Activated naive CD4-positive, alpha-beta T cell treated with Interleukin-2 at 50 U/mL for 16 hours (primary cell): ENCODE results near the gene IFT122.
"Not testable (repeated sequence)": the region's sequence is repeated elsewhere in the genome, so short reads cannot be mapped to it uniquely, and the experiment has no call there.

Experiments
- DNase-seq: peaks from one replicate; pipeline ENCODE4 v3.0.0-alpha.2; 2020

Gene IFT122, protein sequence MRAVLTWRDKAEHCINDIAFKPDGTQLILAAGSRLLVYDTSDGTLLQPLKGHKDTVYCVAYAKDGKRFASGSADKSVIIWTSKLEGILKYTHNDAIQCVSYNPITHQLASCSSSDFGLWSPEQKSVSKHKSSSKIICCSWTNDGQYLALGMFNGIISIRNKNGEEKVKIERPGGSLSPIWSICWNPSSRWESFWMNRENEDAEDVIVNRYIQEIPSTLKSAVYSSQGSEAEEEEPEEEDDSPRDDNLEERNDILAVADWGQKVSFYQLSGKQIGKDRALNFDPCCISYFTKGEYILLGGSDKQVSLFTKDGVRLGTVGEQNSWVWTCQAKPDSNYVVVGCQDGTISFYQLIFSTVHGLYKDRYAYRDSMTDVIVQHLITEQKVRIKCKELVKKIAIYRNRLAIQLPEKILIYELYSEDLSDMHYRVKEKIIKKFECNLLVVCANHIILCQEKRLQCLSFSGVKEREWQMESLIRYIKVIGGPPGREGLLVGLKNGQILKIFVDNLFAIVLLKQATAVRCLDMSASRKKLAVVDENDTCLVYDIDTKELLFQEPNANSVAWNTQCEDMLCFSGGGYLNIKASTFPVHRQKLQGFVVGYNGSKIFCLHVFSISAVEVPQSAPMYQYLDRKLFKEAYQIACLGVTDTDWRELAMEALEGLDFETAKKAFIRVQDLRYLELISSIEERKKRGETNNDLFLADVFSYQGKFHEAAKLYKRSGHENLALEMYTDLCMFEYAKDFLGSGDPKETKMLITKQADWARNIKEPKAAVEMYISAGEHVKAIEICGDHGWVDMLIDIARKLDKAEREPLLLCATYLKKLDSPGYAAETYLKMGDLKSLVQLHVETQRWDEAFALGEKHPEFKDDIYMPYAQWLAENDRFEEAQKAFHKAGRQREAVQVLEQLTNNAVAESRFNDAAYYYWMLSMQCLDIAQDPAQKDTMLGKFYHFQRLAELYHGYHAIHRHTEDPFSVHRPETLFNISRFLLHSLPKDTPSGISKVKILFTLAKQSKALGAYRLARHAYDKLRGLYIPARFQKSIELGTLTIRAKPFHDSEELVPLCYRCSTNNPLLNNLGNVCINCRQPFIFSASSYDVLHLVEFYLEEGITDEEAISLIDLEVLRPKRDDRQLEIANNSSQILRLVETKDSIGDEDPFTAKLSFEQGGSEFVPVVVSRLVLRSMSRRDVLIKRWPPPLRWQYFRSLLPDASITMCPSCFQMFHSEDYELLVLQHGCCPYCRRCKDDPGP

DNA sequence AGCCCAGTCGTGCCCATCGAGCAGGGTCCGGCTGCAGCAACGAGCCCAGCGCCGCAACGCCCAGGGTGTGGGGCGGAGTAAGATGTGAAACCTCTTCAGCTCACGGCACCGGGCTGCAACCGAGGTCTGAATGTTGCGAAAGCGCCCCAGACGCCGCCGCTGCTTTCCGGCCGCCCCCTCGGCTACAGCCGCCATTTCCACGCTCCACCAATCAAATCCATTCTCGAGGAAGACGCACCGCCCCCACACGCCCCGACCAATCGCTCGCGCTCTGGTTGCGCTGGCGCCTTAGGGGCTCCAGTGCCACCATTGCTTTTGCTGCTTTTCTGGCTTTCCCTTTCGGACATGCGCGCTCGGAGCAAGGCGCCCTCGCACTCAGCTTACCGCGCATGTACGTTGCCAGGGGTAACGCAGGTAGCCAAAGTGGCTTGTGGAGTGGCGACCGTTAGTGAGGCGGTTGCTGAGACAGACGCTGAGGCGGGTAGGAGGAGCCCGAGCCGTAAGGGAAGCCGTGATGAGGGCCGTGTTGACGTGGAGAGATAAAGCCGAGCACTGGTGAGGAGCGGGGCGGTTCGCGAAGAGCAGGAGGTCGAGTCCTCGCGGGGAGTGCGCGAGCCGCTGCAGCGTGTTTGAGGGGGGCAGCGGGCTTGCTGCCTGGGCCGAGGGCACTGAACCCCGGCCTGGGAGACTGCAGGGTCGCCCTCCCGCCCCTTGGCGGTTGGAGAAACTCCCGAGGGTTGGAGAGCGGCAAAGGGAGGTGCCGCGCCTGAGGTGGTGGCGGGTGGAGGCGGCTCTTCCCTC, at the start of gene IFT122, which contains the start of gene MBD4:
Gene IFT122, plus strand, starts transcription at position 408 of the 801 bp plus-strand sequence. Its CDS starts 107 bp downstream, at position 515.
Gene MBD4, minus strand, starts transcription at position 132 of the 801 bp plus-strand sequence. Its CDS starts 115 bp downstream, at position 17.
- peak; percentile 99 for DNase-seq

DNA sequence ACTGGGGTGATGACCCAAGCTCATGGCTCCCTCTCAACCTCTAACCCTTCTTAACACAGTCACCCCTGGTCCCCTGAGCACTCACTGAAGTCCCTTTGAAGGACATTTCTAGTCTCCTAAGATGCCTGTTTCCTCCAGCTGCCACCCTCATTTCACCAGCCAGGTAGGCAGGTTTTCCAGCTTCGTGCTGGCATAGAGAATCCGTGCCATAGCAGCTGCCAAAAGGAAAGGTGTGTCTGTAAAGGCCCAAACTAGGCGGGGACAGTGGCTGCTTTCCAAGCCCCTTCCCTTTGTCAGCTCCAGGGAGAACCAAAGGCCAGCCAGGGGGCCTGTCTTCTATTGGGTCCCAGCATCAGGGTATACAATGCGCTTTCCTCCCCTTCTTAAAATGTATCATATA, 48.4 kb upstream of the IFT122 start:
- not testable (repeated sequence) for DNase-seq

DNA sequence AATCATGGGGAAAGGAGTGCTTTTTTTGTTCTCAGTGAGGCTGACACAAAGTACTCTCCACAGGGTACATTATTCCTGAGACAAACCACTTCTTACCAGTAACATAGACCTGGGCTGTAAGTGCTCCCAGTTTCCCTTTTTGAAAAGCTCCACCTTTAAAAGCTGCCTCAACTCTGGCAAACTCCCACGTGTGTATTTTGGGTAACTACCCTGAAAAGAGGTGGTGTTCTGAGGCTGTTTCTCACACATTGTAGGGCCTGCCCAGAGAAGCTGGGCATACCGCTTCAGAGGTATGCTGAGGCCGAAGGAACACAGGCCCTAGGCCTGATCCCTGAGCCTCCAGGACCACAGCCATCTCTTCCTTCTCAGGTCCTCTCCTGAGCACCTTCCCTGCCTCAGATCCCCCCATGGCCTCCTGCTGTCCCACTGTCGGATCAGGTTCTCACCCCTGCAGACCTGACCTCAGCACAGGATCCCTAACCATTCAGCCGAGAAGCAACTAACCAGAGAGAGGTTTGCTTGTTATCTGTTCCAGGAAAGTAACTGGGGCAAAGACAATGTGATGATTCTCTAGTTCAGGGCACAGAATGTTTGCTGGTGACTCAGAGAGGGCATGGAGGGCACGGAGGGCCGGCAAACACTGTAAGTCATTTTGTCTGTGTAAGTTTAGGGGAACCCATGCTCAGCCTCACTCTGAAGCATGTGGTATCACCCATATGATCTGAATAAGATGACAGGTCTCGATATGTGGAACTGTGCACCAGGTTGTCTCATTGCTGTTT, 47.7 kb upstream of the IFT122 start:
- DNase-seq = not testable (repeated sequence)

DNA sequence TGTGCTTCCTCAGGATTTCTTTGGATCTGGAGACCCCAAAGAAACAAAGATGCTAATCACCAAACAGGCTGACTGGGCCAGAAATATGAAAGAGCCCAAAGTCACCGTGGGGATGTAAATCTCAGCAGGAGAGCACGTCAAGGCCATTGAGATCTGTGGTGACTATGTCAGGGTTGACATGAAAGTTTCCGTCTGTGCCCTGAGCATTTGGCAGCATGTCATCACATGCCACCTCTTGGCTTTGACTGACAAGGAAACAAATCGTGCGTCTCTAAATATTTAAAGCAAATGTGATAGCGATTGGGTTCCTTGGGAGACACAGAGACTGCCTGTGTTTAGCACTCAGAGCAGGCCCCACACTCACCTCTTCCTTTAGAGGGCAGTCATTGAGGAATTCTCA, 46.8 kb upstream of the IFT122 start:
- DNase-seq = no peak

DNA sequence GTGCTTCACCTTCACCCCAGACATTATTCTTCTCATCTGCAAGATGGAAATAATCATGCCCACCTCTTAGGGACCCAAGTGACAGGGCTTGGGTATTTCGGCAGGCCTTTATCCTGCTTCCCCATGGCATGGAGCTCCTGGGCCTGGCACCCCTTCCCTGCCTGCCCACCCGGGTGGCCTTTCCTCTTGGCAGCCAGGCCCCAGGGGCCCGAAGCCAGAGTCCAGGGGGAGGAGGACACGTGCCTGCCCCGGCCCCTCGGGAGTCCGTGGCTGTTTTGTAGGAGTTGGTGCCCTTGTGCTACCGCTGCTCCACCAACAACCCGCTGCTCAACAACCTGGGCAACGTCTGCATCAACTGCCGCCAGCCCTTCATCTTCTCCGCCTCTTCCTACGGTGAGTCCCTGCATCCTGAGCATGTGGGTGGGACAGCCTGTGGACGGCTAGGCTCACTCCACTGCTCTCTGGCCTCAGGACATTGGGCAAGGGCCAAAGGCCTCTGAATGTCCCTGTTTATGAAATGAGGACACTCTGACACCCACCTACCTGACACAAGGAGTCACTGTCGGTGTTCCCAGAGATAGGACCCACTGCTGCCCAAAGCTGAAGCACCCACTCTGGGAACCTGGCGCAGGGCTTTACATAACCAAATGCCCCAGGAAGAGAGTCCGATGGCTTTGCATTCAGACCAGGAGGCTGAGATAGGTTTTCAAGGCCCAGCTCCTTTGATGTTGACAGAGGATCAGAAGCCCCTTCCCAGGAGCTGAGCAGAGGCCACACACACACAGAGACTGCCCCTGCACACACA, 46.1 kb upstream of the IFT122 start:
- DNase-seq = not testable (repeated sequence)

DNA sequence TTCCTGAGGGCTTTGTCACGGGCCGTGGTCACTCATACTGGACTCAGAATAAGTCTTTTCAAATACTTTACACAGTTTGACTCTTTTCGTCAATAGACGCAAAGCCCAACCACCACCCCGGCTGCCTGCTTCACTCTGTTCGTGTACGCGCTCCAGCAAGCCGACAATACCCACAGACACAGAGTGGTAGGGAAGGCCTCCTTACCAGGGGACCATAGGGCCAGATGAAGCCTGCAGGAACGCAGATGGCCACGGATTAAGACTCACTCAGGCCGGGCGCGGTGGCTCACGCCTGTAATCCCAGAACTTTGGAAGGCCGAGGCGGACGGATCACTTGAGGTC, 41.2 kb upstream of the IFT122 start:
- peak; percentile 10 for DNase-seq

DNA sequence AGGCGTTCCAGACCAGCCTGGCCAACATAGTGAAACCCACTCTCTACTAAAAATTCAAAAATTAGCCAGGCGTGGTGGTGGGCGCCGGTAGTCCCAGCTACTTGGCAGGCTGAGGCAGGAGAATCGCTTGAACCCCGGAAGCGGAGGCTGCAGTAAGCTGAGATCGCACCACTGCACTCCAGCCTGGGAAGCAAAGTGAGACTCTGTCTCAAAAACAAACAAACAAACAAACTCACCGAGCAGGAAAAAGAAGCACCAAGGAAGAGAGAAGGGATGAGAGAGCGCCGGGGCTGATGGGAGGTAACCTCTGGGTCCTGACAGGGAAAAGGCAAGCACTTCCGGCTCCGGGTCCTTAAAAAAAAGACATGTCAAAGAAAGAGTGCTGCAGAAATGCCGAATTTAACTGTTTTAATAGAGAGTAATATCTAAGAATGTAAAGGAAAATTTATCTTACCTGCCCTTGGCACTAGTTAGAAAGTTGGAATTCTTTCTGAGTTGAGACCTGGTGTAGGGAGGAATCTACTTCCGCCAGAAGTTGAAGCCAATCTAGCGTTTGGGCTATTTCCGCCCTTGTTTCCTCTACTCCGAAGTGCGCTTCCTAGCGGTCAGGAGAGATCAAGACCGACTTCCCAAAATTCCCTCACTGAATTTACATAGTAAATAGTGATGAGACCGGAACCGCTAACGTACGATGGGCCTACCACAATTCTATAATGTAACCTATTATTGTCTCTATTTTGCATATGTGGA, 40.7 kb upstream of the IFT122 start:
- DNase-seq = peak; percentile 76

DNA sequence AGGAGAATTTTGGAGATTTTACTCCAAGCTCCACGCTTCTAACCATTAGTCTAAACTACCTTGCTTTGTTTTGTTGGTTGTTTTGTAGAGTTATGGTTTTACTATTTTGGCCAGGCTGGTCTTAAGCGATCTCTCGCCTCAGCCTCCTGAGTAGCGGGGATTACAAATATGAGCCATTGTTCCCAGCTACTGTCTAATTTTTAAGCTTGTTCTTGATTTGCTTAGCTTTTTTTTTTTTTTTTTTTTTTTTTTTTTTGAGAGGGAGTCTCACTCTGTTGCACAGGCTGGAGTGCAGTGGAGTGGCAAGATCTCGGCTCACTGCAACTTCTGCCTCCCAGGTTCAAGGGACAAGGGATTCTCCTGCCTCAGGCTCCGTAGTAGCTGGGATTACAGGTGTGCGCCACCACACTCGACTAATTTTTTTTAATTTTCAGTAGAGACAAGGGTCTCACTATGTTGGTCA, 40.1 kb upstream of the IFT122 start:
- no peak for DNase-seq

DNA sequence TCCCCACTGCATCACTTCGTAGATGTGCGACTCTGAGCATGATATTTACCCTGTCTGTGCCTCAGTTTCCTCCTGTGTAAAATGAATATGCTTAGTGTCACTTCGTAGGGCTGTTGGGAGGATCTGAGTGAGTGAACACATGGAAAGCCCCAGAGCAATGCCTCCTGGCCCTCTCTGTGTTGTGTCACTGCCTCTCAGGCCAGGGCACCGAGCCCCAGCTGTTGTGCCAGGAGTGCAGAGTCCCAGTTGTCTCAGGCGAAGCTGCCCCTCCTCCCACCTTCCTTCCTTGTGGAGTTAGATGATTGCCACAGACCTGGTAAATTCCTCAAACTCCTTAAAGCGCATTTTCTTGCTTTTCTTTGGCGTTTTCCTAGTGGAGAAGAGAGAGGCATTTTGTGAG, 37.8 kb upstream of the IFT122 start:
- no peak for DNase-seq

DNA sequence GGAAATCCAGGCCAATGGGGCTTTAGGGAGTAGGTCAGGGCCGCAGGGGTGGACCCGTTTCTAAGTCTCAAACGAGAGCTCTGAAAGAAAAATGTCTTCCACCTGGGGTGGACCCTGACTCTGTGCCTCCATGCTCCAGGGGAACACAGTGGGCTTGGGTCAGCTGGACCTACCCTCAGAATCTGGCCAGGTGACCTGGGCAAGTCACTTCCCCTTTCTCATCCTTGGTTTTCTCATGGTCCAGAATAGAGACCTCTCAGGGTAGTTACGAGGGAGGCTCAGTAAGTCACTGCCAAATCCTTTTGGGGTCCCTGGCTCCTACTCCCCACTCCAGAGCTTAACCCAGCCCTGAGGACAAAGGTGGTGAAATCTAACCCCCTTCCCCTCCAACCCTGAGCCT, 37.4 kb upstream of the IFT122 start:
- no peak for DNase-seq

DNA sequence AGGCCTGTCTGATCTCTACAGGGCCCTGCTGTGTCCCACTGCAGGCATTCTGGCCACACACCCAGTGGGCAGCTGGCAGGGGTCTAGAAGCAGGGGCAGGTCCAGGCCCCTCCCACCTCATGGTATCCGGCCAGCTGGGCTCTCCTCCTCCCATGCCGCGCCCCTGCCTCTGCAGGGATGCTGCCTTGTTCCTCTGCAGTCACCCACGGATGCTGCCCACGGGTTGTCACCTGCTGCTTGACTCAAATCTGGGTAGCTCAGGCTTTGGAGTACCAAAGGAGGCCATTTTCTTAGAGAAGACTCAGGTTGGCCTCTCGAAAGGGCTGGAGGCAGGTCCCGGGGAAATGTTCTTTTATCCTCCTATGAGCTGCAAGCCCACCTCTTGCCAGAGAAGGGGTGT, 36.6 kb upstream of the IFT122 start:
- DNase-seq = no peak

DNA sequence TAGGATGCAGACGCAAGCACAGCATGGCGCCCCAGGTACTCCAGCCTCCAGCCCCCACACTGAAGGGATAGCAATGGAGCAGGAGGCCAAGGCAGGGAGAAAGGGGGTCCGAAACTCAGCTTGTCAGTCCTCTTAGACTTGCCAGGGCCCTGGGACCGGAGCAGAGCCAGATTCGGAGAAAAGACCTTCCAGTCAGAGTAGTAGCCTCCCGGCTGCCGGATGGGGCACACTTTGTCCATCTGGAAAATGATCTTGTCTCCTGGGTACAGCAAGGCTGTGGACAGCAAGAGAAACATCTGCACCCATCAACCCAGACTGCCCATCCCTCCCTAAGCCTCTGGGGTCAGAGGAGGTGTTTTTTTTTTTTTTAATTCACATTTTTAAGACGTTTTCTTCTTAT, 35.9 kb upstream of the IFT122 start:
- DNase-seq = no peak

DNA sequence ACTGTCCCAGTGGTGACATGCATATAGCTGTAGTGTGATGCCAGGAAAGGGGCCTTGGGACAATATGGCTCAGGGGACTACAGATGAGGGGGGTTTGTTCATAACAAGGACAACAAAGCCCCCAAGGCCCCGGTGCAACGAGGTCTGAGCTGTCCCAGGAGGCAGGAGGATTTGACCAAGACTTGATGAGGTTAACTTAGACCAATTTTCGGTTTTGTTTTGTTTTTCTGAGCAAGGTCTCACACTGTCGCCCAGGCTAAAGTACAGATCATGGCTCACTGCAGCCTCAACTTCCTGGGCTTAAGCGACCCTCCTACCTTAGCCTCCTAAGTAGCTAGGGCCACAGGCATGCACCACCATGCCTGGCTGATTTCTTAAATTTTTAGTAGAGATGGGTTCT, 35.4 kb upstream of the IFT122 start:
- no peak for DNase-seq

DNA sequence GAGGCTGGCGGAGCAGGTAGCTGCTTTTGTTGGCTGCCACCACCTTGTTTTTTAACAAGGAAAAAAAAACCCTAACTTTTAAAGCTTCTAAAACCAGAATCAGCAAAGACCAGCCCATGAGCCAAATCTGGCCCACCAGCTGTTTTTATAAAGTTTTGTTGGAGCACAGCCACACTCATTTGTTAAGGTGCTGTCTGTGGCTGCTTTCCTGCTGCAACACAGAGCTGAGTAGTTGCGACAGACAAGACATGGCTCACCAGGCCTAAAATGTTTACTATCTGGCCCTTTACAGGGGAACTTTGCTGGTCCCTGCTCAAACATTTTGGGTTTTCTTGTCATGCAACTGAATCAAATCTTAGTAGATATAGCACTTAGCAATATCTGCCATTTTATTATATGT, 30.5 kb upstream of the IFT122 start:
- no peak for DNase-seq

DNA sequence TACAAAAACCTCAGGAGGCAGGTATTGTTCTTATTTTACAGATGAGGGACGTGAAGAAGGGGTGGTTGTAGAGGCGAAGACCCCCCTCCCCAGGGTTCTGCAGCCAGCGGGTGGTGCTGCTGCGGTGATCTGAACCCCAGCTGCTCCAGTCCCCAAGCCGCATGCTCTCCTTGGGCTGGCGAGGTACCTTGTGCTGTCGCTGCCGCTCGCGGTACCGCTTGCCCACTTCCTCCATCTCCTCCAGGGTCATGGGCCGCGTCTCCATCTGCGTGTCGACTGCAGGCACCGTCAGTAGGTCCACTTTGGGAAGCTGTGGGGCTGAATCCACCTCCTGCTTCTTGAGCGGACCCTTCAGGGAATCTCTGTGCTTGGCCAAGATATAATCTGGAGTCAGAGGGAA, 29.1 kb upstream of the IFT122 start:
- no peak for DNase-seq

DNA sequence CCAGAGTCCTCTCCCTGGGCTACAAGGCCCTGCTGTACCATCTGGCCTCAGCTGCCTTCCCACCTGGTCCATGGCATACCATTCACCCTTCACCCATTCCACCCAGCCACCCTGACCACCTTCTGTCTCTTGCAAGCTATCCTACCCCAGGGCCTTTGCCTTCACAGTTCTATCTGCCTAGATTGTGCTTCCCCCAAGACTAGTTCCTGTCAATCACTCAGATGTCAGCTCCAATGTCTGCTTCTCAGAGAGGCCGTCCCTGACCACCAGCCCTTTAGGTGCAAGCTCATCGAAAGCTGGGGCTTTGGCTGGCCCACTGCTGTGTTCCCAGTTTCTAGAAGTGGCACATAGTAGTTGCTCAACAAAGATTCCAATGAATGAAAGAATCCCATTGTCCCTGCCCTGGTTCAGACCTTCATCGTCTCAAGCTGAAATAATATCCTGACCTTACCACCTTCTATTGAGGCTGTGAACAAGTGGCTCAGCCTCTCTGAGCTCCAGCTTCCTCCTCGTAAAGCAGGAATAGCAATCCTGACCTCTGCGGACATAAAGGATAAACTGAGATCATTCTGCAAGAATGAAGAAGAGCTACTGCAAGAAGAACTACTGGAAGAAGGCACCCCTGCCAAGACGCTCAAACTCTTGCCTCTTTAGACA, 27.4 kb upstream of the IFT122 start:
- DNase-seq = no peak

DNA sequence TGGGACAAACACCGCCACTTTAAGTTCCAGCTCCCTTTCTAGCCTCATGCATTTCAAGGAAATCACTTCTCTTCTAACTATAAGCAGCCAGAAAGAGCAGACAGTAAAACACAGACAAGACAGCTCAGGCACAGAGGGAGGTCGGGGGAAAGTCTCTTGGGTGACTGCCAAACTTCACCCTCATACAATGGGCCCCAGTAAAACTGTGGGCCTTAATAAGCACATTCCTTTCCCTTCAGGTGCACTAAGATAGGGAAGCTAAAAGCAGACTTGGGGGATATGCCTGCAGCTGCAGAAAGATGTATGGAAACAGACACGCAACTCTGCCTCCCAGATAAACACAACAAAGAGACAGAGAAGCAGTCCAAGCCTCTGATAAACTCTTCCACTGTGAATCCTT, 26.8 kb upstream of the IFT122 start:
- DNase-seq = not testable (repeated sequence)

DNA sequence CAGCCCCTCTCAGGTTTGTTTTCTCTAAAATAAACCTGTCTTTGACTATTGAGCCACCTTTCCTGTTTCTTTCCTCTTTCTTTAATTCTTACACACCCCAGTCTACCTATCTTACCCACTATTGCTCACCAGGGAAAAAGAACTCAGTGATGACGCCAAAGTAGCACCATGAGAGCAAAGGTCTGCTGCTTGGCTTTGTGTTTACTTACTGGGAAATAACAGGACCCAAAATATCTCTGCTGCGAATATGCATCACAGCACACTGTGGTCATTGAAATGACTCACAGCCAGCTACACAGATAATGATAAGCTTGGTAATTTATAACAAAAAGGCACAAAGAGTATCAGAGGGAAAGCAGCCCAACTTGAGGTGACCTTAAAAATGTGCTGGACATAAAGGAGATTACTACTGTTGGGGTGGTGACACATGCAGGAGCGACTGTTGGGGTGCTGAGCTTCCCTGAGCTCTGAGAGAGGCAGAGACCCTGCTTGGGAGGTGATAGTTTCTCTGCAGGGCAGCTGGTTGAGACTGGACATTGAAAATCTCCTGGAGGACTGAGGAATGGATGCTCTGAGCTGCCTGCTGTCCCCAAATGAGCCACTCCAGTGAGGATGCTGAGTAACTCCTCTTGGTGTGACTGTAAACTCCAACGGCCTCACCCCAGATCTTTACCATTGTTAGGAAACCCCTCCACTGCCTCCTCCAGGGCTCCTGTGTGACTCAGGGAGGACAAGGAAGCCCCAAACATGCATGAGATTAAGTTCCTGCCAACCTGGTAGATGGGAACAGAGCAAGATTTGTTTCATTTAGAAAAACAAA, 26.1 kb upstream of the IFT122 start:
- no peak for DNase-seq
